Retinal pigment epithelial cell (primary cell): Measurements from ENCODE around the gene ATP2B2.

Source experiments
- DNase-seq: peaks from one replicate; pipeline ENCODE4 v3.0.0-alpha.2; 2010; ENCODE audit warnings: low read depth
- H3K4me3 ChIP-seq: 2 replicates; pipeline ENCODE4 v1.5.1; 2011; ENCODE audit warnings: mild to moderate bottlenecking, low read length, control low read depth, moderate library complexity
- TF ChIP-seq, protein P1 (sequence below): conservative IDR thresholded peaks from 2 replicates; pipeline ENCODE4 v1.5.1; 2011; ENCODE audit warnings: low read depth, low read length, control low read depth, inconsistent platforms

The ATP2B2 gene

DNA sequence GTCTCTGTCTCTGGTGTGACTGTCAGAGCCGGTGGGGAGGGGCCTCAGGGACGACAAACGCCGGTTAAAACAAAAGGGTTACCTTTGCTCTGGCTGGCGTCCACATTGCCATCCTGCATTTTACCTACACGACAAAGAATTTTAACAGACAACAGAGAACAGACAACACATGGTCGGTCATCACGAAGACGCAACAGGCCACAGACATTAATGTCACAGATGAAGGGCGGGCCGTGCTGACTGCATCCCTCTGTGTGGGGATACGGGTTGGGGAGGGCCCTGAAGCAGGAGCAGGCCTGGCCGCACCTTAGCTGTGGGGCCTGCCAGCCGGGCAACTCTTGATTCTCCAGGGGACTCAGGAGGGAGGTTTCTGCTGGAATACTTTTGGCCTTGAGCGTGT, 126.2 kb downstream of the ATP2B2 start:
- H3K4me3 ChIP-seq, result no peak overlapping the region
- DNase-seq, result no peak
- TF ChIP-seq, protein P1, sequence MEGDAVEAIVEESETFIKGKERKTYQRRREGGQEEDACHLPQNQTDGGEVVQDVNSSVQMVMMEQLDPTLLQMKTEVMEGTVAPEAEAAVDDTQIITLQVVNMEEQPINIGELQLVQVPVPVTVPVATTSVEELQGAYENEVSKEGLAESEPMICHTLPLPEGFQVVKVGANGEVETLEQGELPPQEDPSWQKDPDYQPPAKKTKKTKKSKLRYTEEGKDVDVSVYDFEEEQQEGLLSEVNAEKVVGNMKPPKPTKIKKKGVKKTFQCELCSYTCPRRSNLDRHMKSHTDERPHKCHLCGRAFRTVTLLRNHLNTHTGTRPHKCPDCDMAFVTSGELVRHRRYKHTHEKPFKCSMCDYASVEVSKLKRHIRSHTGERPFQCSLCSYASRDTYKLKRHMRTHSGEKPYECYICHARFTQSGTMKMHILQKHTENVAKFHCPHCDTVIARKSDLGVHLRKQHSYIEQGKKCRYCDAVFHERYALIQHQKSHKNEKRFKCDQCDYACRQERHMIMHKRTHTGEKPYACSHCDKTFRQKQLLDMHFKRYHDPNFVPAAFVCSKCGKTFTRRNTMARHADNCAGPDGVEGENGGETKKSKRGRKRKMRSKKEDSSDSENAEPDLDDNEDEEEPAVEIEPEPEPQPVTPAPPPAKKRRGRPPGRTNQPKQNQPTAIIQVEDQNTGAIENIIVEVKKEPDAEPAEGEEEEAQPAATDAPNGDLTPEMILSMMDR, result no peak

DNA sequence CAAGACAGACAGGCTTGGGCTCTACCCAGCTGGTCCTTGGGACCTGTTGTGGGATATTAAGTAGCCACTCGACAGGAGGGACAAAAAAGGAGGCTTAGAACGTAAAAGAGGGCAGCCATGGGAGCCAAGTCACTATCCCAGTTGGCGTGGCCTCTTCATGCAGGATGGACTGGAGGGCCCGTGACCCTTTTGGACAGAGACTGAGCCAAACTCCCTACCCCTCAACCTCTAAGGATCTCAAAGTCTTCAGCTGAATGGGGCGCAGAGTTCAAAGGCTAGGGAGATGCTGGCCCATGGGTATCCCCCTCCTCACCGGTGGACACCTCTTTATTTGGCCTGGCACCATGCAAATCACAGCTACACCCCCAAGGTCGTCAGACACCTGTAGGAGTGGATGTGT, 126.6 kb downstream of the ATP2B2 start:
- TF ChIP-seq, protein P1, result no peak
- H3K4me3 ChIP-seq, result no peak overlapping the region
- DNase-seq, result no peak

DNA sequence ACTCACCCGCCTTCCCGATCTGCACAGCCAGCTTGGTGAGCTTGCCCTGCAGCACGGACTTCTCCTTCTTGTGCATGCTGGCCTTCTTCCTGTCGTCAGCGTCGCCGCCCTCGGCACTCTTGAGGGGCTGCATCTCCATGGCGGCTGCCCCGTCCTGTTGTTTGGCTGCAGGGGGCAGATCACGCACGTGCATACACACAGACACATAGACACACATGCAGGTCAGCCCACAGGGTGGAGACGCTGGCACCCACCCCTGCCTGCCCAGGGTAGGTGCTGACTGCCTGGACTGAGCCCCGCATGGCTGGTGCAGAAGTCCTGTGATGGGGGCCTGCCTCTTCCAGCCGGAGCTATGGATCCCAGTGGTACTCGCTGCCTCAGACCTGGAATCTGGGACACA, 127.1 kb downstream of the ATP2B2 start:
- TF ChIP-seq, protein P1, result no peak
- no peak for DNase-seq

DNA sequence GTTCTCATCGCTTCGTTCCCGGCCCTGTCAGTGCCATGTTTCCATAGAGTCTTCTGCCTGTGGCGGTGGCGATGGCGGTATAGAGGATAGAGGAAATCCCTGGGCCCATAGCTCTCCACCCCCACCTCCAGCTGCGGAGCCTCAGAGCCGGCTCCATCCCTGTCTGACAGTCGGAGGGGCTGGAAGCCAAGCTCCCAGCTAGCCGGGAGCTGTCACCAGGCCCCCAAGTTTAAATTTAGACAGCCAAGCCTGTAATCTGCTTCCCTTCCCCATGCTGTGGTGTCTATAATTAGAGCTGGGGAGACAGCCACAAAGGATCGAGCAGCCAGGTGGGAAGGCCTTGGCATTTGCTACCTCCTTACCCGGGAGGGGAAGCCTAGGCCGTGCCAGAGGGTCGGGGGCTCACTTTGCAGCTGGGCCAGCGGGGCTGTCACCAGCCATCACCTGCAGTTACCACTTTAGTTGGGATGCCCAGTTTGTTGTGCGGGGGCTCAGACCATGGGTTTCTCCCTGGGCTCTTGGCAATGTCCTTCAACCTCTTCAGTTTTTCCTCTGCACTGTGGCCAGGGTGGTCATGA, 128.1 kb downstream of the ATP2B2 start:
- no peak for DNase-seq

More for the DNA sequence above, 127.1 kb downstream of the ATP2B2 start:
- no peak overlapping the region for H3K4me3 ChIP-seq

DNA sequence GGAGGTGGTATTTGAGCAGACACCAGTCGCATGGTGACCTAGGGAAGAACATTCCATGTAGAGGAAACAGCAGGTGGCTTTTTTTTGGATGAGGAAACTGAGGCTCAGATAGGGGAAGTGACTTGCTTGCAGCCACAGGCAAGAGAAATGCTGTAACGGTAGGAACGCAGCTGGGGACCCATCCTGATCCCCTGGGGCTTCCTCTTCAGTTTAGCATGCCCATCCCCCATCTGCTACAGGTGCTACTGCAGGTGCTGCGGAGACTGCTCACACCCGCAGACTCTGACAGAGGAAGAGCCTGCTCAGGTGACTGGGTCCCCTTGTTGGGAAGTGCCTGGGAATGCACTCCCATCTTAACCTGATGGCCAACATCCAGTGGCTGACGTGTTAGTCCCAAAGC, 129.0 kb downstream of the ATP2B2 start:
- TF ChIP-seq, protein P1, result no peak
- no peak overlapping the region for H3K4me3 ChIP-seq
- no peak for DNase-seq

More for the DNA sequence above, 128.1 kb downstream of the ATP2B2 start:
- H3K4me3 ChIP-seq, result no peak overlapping the region
- TF ChIP-seq, protein P1, result no peak

DNA sequence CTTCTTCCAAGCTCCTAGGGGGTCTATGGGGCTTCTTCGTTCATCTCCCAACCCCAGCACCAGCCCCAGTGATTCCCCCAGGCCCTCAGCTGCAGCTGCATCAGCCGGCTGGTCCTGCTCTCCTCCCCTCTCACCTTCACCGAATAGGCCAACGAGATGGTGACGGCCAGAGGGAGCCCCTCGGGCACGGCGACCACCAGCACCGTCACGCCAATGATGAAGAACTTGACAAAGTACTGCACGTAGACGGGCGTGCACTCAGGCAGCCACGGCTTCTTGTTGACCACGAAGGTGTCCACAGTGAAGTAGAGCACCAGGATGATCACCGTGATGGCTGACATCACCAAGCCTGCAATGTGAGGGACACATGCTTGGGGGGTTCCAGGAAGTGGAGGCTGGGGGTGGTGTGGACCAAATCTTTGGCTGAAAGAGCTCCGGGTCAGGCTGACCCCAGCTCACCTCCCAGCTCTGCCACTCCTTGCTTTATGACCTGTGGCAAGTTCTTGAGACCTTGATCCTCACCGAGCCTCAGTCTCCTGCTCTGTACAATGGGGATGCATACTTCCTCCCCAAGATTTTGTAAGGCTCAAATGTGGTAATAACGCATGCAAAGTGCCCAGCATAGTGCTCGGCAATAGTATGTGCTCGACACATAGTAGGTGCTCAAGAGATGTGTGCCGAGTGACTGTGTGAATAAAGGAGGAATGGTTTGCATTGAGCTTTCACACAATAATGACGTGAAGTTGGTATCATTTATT, 129.9 kb downstream of the ATP2B2 start:
- TF ChIP-seq, protein P1, result no peak
- DNase-seq, result no peak
- no peak overlapping the region for H3K4me3 ChIP-seq

DNA sequence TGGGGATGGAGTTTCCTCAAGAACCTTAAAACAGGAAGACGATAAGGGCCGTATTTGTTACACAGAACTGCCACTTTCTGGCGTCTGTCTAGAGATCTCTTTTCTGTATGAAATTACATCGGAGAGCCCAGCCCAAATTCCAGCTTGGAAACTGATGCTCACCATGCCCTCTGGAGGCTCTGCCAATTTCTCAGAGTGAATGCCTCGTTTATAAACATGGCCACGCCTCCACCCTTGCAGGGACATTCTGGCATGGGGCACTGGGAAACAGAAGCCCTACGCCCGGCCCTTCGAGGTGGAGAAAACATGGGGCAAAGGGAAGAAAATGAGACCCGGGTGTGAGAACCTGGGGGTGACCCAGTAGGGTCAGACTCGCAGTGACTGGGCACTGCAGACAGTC, 131.1 kb downstream of the ATP2B2 start:
- H3K4me3 ChIP-seq, result no peak overlapping the region
- TF ChIP-seq, protein P1, result no peak
- no peak for DNase-seq
